HG02885 (cell line): ENCODE results near the gene ZNF785.

Source experiments
- ATAC-seq: cut with Tn5 transposase; IDR thresholded peaks from one replicate; pipeline ENCODE4 v1.9.1; 2021; ENCODE audit warnings: mild to moderate bottlenecking; ENCODE audit not compliant: unreplicated experiment, poor library complexity

The ZNF785 gene

DNA sequence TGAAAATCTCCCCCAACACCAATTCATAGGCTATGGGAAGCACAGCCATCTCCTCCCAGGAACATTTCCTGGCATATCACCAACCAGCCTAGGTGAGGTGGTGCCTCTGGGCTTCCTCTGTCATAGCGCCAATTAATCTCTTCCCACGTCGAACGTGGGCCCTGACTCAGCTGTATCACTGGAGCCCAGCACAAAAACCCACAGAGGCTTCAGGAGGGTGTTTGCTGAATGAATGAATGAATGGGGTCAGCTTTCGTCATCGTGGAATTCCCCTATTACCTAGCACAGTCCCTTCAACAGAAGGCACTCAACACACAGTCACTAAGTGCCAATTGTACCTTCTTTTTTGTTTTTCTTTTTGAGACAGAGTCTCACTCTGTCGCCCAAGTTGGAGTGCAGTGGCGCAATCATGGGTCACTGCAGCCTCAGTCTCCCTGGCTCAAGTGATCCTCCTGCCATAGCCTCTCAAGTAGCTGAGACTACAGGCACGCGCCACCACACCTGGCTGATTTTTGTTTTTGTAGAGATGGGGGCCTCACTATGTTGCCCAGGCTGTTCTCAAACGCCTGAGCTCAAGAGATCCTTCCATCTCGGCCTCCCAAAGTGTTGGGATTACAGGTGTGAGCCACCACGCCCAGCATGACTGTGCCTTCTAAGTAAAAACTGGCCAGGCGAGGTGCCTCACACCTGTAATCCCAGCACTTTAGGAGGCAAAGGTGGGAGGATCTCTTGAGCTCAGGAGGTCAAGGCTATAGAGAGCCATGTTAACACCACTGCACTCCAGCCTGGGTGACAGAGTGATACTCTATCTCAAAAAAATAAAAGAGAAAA lies 18.1 kb downstream of the ZNF785 start:
- no peak for ATAC-seq

DNA sequence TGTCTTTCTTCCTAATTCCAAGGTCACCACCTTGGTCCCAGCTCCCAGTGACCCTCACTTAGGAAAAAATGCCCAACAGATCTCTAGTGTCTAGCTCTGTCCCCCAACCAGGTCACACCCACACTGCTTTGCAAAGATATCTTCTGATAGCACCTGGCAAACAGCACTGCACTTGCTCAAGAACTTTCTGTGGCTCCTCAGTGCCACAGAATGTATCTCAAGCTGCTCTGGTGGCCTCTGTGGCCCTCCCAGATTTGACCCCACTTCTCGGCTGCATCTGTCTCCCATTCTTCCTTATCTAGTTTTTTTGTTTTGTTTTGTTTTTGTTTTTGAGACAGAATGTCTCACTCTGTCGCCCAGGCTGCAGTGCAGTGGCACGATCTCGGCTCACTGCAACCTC lies 19.0 kb downstream of the ZNF785 start:
- ATAC-seq: no peak

DNA sequence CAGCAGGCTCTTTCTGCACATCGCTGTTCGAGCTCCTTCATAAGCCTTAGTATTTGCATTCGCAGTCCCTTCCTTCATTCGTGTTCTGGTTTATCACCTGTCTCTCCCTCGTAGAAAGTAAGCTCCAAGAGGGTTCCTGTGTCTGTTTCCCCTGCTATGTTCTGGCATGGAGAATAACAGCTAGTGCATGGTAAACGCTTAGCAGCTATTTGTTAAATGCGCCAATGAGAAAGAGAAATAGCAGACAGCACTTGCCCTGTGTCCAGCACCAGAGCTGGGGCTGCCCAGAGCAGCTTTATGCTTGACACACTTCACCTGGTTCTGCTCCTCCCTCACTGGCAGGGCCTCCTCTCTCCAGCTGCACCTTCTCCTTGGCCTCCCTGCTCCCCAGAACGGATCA lies 19.5 kb downstream of the ZNF785 start:
- no peak for ATAC-seq

DNA sequence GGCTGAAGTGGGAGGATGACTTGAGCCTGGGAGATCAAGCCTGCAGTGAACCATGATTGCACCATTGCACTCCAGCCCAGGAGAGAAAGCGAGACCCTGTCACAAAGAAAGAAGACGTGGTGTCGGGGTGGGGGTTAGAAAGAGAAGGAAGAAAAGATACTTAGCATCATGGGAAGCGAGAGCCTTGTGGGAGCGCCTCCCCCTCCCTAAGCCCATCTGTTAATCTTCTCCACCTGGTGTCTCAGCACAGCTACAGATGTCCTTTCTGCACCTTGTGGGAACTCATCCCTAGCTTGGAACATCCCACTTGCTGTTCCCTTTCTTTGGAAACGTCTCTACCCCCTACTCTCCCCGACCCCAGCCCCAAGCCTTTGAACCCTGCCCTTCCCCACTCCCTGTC lies 20.0 kb downstream of the ZNF785 start:
- ATAC-seq: no peak

DNA sequence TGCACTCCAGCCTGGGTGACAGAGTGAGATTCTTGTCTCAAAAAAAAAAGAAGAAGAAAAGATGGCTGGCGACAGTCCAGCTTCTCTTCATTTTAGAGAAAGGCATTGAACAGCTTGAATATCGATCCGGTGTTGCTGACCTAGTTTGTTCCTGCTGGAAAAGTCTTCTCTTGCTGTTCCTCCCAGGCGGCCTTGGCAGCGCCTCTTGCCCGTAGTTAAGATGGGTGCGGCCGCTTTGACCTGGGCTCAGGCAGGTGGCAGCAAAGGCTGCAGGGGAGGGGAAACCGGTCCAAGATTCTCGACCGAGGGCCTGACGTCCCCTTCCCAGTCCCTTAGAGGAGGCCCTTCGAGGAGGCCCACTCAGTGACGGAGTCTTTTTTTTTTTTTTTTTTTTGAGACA lies 23.5 kb downstream of the ZNF785 start:
- ATAC-seq: no peak

DNA sequence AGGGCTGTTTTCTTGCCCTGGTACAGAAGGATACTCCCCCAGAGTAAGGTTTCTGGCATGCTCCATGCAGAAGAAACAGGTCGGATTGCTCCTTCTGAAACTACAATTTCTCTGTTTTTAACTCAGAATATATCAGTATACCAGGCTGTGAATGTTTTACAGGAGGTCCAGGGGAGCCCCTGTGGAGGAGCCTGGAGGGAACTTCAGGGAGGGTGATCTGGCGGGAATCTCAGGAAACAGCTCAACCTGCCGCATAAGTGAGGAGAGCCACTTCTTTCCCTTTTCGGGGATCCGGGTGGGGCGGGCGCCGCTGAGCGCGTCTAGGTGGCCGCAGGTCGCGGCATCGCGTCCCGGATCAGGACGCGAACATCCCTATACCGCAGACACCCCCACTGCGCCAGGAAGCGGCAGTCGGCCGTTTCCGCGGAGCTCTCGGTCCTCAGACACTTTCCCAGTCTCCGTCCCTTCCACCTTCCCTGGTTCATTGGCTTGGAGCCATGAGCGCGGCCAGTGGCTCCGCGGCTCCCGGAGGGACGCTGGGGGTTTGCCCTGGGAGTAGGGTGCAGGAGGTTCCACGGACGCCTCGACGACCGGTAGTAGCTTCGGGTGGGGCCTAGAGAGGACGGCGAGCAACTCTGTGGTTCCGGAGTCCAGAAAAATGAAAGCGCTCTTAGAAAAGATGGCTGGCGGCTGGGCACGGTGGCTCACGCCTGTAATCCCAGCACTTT lies 24.2 kb downstream of the ZNF785 start:
- no peak for ATAC-seq

DNA sequence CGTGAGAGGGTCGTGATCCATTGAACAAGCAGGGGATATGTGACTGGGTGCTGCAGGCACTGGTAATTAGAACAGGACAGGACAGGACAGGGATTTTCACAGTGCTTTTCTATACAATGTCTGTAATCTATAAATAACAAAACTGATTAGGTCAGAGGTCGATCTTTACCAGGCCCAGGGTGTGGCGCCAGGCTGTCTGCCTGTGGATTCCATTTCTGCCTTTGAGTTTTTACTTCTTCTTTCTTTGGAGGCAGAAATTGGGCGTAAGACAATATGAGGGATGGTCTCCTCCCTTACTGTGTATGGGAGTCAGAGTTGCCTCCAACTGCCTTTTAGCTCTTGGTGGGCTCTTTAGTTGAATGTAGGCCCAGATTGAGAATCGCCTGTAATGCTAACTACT lies 25.8 kb downstream of the ZNF785 start:
- no peak for ATAC-seq

DNA sequence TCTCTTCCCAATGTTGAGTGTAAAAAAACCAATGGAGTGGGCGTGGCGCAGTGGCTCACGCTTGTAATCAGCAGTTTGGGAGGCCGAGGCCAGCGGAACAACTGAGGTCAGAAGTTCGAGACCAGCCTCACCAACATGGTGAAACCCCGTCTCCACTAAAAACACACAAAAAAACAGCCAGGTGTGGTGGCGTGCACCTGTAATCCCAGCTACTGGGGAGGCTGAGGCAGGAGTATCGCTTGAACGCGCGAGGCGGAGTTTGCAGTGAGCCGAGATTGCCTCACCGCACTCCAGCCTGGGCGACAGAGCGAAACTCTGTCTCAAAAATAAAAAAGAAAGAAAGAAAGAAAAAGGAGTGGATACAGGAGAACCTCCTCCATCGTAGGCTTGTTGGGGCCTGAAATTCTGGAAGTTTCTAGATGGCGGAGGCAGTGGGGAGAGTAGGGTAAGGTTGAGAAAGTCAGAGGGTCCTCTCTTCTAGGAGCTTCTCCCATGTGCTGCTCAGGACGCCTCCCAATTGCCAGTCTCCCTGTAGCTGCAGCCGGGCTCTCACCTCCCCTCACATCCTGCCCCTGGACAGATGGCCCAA lies 26.6 kb downstream of the ZNF785 start:
- no peak for ATAC-seq

DNA sequence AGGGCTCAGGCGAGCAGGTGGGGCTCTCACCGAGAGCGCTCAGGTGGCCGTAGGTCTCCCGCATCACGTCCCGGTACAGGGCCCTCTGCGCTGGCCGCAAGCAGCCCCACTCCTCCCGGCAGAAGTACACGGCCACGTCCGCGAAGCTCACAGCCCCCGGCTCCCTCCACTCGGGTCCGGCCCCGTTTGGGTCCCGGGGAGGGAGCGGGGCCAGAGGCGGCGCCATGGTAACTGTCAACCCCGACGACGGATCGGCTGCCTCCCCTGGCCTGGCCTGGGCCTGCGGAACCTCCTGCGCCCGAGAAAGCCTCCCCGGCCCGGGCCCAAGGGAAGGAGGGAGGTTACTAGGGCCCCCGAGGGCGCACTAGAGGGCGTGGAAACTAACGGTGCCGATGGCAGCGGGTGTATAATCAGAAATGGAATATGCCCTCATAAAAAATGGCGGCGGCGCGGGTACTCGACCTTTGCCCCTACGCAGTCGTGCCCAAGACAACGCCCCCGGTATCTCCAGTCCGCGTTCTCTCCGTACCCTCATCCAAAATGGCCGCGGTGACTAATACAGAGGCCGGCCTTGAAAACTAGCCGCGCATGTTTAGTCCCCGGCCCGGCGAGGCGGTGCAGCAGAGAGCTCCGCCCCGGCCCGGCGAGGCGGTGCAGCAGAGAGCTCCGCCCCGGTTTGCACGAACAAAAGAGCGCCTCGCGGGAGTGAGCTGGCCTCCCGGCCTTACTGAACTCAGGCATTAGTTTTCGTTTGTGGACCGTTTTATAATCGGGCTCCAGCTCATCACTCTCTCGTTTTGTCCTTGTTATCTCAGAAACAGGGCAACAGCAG lies 27.3 kb downstream of the ZNF785 start, which contains the start of gene ZNF764:
Gene ZNF764 (minus strand): TSS at position 418 of the 832 bp plus-strand sequence. CDS start 192 bp downstream, at position 226.
- peak; percentile 88 for ATAC-seq

DNA sequence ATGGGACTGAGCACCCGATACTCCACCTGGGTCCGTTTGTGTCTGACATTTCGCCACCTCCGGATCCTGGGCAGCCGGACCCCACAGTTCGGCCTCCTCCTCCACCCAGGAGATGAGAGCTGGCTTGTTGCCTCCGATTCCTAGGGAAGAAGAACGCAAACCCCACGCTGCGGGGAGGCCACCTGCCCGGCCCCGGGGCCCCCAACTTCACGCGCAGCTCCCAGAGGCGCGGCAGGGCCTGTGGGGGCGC lies 27.9 kb downstream of the ZNF785 start:
- ATAC-seq: peak; percentile 5

DNA sequence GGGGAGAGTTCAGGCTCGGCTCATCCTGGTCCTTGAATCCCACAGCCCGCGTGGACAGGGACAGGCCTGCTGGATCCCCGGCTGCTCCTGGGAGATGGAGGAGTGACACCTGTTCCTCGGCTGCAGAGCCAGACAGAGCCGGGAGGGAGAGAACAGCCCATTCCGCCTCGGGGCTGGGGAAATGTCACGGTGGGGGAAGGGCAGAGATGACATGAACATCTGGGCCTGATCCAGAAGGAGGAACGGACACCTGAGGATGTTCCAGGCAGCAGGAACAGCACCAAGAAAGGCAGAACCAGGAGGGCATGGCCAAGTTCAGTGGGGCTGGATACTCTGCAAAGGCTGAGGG lies 29.4 kb downstream of the ZNF785 start:
- ATAC-seq: no peak

DNA sequence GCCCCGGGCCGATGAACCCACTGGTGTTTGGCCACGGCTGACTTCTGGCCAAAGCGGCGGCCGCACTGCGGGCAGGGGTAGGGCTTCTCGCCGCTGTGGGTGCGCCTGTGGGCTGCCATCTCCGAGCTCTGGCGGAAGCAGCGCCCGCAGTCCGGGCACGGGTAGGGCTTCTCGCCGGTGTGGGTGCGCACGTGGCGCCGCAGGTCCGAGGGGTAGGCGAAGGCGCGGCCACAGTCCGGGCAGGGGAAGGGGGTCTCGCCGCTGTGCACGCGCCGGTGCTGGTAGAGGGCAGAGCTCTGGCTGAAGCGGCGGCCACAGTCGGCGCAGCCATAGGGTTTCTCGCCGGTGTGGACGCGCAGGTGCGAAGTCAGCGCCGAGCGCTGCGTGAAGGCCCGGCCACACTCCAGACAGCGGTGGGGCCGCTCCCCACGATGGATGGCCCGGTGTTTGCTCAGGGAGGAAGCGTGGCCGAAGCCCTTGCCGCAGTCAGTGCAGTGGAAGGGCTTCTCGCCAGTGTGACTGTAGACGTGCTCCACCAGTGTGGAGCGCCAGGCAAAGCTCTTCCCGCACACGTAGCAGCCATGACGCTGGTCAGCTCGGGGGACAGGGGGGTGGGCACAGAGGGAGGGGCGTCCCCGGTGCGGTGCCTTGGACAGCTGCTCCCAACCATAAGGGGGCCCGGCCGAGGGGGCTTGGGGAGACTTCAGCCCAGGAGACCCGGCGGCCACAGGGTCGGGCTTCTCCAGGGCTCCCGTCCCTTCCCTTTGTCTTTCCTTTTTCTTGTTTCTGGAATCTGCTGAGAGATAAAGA lies 30.0 kb downstream of the ZNF785 start:
- no peak for ATAC-seq

DNA sequence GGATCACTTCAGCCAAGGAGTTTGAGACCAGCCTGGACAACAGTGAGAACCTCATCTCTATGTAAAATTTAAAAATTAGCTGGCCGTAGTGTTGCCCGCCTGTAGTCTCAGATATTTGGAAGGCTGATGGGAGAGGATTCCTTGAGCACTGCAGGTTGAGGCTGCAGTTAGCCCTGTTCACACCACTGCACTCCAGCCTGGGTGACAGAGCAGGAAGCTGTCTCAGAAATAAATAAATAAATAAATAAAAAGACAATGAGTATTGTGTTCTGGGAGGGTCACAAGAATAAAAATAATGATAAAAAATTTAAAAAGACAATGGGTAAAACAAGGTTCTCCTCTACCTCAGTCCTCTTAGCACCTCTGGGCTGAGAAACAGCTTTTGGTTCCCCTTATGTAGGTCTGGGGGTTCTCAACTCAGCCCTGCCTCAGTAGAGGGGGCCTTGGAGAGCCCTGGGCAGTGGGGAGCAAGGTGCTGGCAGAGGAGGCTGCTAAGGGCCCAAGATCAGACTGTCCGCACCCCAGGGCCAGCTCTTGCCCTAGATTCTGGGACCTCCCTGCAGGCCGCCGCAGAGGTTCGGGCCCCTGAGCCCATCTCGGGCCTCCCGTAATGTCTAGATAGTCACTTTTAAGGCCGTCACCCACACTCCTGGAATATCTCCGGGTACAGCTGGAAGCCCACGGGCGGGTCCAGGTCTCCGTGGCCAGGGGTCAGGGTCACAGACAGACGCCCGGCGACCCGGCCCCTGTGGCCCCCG lies 30.8 kb downstream of the ZNF785 start:
- ATAC-seq: no peak

DNA sequence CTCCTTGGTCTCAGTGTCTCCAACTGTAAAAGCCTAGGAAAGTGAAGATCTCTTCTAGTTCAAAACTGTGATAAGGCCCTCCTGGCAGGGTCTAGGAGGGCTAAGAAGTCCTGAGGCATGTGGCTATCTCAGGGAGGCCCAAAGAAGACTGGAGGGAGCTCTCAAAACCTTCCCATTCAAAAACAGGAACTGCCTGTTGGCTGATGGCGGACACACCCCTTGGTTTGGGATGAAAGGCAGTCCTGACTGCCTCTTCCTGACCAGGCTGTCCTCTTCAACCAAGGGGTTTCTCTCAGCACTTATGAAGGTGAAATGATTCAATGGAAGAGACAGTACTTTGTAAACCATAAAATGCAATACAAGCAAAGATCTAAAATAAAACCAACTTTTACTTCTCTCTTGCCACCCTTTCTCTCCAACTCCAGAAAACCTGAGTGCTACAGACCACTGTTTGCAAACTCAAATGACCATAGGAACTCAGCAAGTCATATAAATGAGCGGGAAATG lies 32.1 kb downstream of the ZNF785 start:
- ATAC-seq: no peak

DNA sequence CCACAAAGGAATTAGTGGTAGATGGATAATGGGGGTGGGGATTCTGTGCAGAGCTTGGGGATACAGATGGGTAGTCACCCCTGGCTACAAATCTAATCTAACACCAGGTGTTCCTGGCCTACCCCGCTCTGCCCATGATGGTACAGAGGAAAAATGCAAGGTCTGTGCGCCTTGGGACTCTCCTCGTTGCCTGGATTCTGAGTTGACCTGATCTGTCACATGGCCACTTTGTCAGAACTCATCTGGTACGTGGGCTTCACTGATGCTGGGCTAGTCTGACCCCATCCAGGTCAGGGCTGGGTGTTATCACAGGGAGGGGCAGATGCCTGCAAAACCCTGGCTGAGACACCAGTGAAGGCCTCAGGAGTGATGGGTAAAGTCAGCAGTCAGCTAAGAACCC lies 32.5 kb downstream of the ZNF785 start:
- no peak for ATAC-seq

DNA sequence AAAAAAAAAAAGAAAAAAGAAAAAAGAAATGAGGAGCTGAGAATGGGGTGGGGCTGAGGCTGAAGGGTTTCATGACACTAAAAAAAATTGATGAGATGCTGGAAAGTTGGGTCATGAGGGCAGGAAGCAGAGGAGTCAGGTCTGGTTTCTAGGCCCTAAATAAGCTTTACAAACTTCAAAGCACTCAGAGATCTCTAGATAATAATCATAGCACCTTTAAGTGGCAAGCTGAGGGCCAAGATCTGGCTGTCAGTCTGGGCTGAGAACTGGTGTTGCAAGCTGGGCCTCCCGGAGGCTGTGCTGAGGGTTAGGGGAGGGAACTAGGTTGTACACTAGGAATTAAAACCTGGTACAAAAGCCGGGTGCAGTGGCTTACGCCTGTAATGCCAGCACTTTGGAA lies 33.7 kb downstream of the ZNF785 start:
- ATAC-seq: no peak

DNA sequence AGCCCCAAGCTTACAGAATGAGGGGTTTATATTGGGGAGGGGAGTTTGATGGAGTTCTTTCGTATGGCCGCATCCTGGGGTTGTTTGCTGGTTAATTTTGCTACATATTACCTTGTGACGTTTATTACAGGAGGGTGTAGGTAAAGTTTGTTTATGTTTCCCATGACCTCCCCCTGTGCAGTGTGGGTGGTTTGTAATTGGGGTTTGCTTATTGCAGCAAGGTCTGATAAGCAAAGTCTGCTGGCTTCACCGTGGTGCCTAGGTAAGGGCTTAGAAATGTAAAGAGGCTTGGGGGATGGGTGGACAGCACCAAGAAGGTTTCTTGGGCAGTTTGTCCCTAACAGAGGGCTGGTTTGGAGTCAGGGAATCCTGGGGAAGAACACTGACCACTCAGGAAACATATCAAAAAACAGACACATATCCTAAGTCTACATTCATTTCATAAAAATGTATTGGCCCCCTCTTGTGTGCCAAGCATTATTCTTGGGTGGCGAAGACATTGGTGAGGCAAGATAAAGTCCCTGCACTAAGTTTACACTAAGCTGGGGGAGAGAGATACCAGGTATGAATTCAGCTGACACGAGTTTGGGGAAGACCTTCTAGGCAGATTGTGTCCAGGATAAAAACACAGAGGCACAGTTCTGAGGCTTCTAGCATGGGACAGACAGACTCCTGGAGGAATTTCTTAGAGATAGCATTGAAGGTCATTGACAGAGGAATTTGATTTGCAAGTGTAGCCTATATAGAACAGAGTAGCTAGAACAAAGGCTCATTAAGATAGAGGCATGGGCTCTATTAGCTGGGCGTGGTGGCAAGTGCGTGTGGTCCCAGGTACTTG lies 36.9 kb downstream of the ZNF785 start:
- ATAC-seq: no peak

DNA sequence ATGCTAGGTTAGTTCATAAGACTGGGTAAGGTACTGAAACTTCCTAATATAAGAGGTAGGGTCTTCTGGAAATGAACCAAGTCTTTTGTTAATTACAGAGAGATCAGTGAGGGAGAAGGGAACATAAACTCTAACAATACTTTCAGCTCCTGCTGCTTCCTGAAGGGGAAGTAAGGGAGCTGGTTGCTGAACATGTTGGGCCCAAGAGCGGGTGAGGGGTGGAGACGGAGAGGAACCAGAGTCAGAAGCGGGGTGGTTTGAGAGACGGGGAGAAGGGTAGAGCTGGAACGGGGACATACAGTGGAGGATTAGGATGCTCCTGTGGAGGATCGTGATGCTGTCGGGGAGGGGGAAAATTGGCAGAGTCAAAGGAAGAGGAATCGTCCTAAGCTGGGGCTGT lies 39.4 kb downstream of the ZNF785 start:
- no peak for ATAC-seq
